SU-DHL-6 (cell line): ENCODE results near the gene CCDC86.

Source experiments
- EZH2phosphoT487 ChIP-seq: fragments of 200-600 bp; sonication (generic), shearing (Covaris generic); conservative IDR thresholded peaks from 2 replicates; pipeline ENCODE4 v1.6.1; 2018; ENCODE audit warnings: mild to moderate bottlenecking, antibody characterized with exemption, low read length, moderate library complexity, mixed read lengths
- TF ChIP-seq, protein P1 (sequence below): fragments of 200-600 bp; sonication (generic); IDR thresholded peaks from one replicate; pipeline ENCODE4 v1.5.1; 2017; ENCODE audit warnings: antibody characterized with exemption, mild to moderate bottlenecking, low read length, moderate library complexity; ENCODE audit not compliant: insufficient read depth, poor library complexity, severe bottlenecking

DNA sequence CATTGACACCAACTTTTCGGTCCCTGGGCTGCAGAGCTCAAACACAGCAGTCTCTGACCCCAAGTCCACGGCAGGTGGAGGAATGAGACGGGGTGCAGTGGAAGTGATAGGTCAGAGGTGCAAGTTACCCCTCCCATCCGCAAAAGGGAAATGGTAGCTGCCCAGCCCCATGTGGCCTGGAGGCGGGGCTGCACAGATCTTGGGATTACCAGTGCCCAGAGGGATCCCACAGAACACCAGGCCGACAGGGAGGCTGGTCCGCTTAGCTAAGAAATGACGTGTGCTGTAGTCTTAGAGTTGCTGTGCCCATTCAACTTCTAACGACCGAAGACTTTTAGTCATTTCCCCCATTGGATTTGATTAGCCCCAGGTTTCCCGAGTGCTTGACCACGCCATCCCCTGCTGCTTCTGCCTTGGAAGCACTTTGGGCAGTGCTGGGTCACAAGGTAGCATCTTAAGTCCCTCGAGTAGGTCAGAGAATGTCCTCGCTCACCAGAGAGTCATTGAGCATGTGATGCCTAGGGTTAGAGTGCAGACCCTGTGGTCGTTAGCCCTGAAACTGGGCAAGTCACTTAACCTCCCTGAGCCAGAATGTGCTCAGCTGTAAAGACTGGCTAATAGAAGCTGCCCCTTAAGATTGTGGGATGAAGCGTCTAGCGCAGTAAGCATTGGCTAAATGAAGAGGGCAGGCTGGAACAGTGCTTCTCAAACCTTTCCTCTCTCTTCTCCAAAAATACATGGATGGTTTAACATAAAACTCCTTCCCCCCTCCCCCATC, 9.6 kb downstream of the CCDC86 start:
- TF ChIP-seq, protein P1, sequence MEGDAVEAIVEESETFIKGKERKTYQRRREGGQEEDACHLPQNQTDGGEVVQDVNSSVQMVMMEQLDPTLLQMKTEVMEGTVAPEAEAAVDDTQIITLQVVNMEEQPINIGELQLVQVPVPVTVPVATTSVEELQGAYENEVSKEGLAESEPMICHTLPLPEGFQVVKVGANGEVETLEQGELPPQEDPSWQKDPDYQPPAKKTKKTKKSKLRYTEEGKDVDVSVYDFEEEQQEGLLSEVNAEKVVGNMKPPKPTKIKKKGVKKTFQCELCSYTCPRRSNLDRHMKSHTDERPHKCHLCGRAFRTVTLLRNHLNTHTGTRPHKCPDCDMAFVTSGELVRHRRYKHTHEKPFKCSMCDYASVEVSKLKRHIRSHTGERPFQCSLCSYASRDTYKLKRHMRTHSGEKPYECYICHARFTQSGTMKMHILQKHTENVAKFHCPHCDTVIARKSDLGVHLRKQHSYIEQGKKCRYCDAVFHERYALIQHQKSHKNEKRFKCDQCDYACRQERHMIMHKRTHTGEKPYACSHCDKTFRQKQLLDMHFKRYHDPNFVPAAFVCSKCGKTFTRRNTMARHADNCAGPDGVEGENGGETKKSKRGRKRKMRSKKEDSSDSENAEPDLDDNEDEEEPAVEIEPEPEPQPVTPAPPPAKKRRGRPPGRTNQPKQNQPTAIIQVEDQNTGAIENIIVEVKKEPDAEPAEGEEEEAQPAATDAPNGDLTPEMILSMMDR, result no peak
- TF ChIP-seq EZH2phosphoT487, result no peak
